Gastrocnemius medialis (tissue), 4 donors: ENCODE results near the gene CWF19L2. TPM values are rescaled to one million over a fixed set of nuclear protein-coding genes. Genes with fewer than 3 reads are reported as not detected.
"Not testable (repeated sequence)": the region's sequence is repeated elsewhere in the genome, so short reads cannot be mapped to it uniquely, and the experiment has no call there.

Experiments
- ATAC-seq, 2 donors: fragments of 150-250 bp; one replicate each; pipeline ENCODE4 v1.9.1; 2016
- DNase-seq, 2 donors: peaks; one replicate each; pipeline ENCODE4 v3.0.0-alpha.2; 2019
- H3K27ac ChIP-seq, 4 donors: fragments of 200-600 bp; sonication (generic); 1 replicate in 1 of 4; 2 replicates in 3 of 4; pipeline ENCODE4 v1.5.1; 2016 to 2018; ENCODE audit warnings: mild to moderate bottlenecking in 2 of 4, moderate library complexity in 1 of 4
- H3K27me3 ChIP-seq, 3 donors: fragments of 200-600 bp; sonication (generic) in 2 of 3; 1 replicate in 1 of 3; 2 replicates in 2 of 3; pipeline versions ENCODE4 v1.5.1 to v1.6.0; 2016 to 2019; ENCODE audit warnings: mild to moderate bottlenecking in 1 of 3, moderate library complexity in 1 of 3
- H3K36me3 ChIP-seq, 2 donors: fragments of 200-600 bp; sonication (generic) in 1 of 2; one replicate each; pipeline ENCODE4 v1.5.1; 2017 to 2018
- H3K4me1 ChIP-seq, 2 donors: fragments of 200-600 bp; sonication (generic) in 1 of 2; one replicate each; pipeline ENCODE4 v1.5.1; 2016 to 2017; ENCODE audit warnings: mild to moderate bottlenecking in 2 of 2
- H3K4me3 ChIP-seq, 4 donors: fragments of 200-600 bp; sonication (generic) in 3 of 4; 1 replicate in 1 of 4; 2 replicates in 3 of 4; pipeline ENCODE4 v1.5.1; 2016 to 2019; ENCODE audit warnings: mild to moderate bottlenecking in 2 of 4
- H3K9me3 ChIP-seq, 3 donors: fragments of 200-600 bp; sonication (generic) in 2 of 3; 1 replicate in 1 of 3; 2 replicates in 2 of 3; pipeline ENCODE4 v1.5.1; 2016 to 2019
- POLR2A ChIP-seq, 2 donors: fragments of 450-650 bp; IDR thresholded peaks; one replicate each; pipeline ENCODE4 v1.6.1; 2017; ENCODE audit warnings: antibody characterized with exemption in 2 of 2, mild to moderate bottlenecking in 2 of 2, moderate library complexity in 2 of 2
- in situ Hi-C, 4 donors: fragments of 200-750 bp; cut with MboI; loops; one replicate each; pipeline versions ENCODE4 v1.15.0 to v1.8.0; 2017; ENCODE audit warnings: low sequenced_read_pairs in 4 of 4
- intact Hi-C: fragments of 100-400 bp; cut with DNase I; formaldehyde crosslinking; loops from one replicate; pipeline ENCODE4 v1.15.1; 2023; ENCODE audit warnings: low total_unique reads
- total RNA-seq, 4 donors: library from RNA; depleted of rRNA; stranded (reverse); fragments of >200 nt; gene quantifications; one replicate each; pipeline versions ENCODE4 v1.1.0 to v1.2.3, GENCODE V29; 2016
- TF ChIP-seq, protein P1 (sequence below), 5 experiments: fragments of 450-650 bp in 3 of 5; fragments of 200-600 bp in 2 of 5; sonication (generic) in 2 of 5; IDR thresholded peaks in 4 of 5; conservative IDR thresholded peaks in 1 of 5; 1 replicate in 4 of 5; 2 replicates in 1 of 5; pipeline ENCODE4 v1.5.1; 2016 to 2019; ENCODE audit warnings: antibody characterized with exemption in 5 of 5, mild to moderate bottlenecking in 3 of 5, moderate library complexity in 3 of 5

The CWF19L2 gene
- total RNA-seq, 4 donors from 2014 or later, result 6.5 to 17.4 (median 9.8) TPM

DNA sequence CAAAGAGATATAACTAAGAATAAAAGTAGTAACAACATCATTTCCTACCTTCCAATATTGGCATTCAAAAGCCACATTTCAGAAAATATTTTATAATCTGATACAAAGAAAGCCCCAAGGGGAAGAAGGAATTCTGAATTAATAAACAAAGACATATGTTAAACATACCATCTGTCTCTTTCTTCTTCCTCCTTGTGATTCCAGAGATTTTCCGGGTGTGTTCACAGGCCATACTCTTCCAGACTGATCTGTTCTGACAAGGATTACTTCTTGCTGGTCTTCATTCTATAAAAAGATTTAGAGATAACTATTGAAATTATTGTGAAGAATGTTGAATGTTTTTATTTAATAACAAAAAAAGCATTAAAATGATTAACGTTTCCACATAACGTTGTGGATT lies 65.0 kb downstream of the CWF19L2 start:
- DNase-seq (no peak), ATAC-seq (no peak)
- no peaks in the 10 kb centered on the region for H3K27me3 ChIP-seq
- intact Hi-C loops (no loop called here), in situ Hi-C loops (no loop called here)
- TF ChIP-seq POLR2A (IDR thresholded peaks at IDR 0.05), result no peak
- TF ChIP-seq, protein P1, sequence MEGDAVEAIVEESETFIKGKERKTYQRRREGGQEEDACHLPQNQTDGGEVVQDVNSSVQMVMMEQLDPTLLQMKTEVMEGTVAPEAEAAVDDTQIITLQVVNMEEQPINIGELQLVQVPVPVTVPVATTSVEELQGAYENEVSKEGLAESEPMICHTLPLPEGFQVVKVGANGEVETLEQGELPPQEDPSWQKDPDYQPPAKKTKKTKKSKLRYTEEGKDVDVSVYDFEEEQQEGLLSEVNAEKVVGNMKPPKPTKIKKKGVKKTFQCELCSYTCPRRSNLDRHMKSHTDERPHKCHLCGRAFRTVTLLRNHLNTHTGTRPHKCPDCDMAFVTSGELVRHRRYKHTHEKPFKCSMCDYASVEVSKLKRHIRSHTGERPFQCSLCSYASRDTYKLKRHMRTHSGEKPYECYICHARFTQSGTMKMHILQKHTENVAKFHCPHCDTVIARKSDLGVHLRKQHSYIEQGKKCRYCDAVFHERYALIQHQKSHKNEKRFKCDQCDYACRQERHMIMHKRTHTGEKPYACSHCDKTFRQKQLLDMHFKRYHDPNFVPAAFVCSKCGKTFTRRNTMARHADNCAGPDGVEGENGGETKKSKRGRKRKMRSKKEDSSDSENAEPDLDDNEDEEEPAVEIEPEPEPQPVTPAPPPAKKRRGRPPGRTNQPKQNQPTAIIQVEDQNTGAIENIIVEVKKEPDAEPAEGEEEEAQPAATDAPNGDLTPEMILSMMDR (IDR thresholded peaks at IDR 0.05 in 4 of 5, conservative IDR thresholded peaks at IDR 0.05 in 1 of 5), result no peak
- H3K9me3 ChIP-seq, result no peaks in the 10 kb centered on the region
- H3K36me3 ChIP-seq, result peaks cover 0 to 36% of the 10 kb centered on the region in 2 donors
- no peaks in the 10 kb centered on the region for H3K4me1 ChIP-seq
- no peak overlapping the region for H3K27ac ChIP-seq
- H3K4me3 ChIP-seq, result no peak overlapping the region

DNA sequence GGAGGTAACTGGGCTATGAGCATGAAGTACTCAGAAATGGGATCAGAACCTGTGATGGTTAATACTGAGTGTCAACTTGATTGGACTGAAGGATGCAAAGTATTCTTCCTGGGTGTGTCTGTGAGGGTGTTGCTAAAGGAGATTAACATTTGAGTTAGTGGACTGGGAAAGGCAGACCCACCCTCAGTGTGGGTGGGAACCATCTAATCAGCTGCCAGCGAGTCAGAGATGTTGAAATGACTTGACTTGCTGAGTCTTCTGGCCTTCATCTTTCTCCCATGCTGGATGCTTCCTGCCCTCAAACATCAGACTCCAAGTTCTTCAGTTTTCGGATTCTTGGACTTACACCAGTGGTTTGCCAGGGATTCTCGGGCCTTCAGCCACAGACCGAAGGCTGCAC lies 66.9 kb downstream of the CWF19L2 start:
- in situ Hi-C loops, intact Hi-C loops, H3K9me3 ChIP-seq, ATAC-seq, H3K4me1 ChIP-seq, H3K4me3 ChIP-seq, H3K27ac ChIP-seq, H3K27me3 ChIP-seq, DNase-seq: not testable (repeated sequence)
- H3K36me3 ChIP-seq, result peaks cover 0 to 36% of the 10 kb centered on the region in 2 donors

DNA sequence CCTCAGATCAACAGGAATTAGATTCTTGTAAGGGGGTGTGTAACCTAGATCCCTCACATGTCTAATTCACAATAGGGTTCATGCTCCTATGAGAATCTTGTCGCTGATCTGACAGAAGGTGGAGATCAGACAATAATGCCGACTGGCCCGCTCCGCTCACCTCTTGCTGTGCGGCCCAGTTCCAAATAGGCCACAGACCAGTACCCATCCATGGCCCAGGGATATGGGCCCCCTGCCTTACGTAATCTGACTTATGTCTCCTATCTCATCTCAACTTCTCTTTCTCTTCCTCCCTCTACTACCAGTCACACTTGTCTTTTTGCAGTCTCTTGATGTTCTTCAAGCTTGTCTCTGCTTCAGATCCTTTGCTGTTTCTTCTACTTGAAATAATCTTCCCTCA lies 70.0 kb downstream of the CWF19L2 start:
- TF ChIP-seq, protein P1 (IDR thresholded peaks at IDR 0.05 in 4 of 5, conservative IDR thresholded peaks at IDR 0.05 in 1 of 5), result no peak
- no peak for TF ChIP-seq POLR2A (IDR thresholded peaks at IDR 0.05)
- intact Hi-C loops, result no loop called here
- Histone ChIP-seq H3K9me3 (no peaks in the 10 kb centered on the region), H3K4me3 (no peak overlapping the region), H3K27me3 (no peaks in the 10 kb centered on the region), H3K27ac (no peak overlapping the region), H3K4me1 (no peaks in the 10 kb centered on the region), H3K36me3 (peaks cover 0 to 36% of the 10 kb centered on the region in 2 donors)
- DNase-seq, result no peak
- in situ Hi-C loops, result no loop called here
- no peak for ATAC-seq

DNA sequence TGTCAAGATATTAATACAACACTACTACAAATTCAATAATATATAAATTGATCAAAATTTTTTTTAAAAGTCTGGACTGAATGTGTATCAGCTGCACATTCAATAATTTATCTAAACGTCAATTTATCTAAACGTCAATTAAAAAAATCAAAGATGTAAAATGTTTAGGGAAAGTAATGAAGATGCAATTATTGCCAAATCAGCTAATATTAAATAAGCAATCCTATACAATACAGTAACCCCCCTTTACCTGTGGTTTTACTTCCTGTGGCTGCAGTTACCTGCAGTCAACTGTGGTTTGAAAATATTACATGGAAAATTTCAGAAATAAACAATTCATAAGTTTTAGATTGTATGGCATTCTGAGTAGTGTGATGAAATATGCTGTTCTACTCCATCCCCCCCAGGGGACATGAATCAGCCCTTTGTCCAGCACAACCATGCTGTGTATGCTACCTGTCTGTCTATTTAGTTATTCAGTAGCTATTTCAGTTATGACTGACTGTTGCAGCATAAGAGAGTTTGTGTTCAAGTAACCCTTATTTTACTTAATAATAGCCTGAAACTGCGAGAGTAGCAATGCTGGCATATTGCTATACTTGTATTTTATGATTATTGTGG lies 72.2 kb downstream of the CWF19L2 start:
- H3K9me3 ChIP-seq, result no peaks in the 10 kb centered on the region
- H3K27ac ChIP-seq, result no peak overlapping the region
- no peak for ATAC-seq
- in situ Hi-C loops, result no loop called here
- intact Hi-C loops, result no loop called here
- H3K4me1 ChIP-seq, result no peaks in the 10 kb centered on the region
- peaks cover 0 to 15% of the 10 kb centered on the region in 2 donors for H3K36me3 ChIP-seq
- DNase-seq, result no peak
- H3K4me3 ChIP-seq, result no peak overlapping the region
- H3K27me3 ChIP-seq, result no peaks in the 10 kb centered on the region
- TF ChIP-seq POLR2A (IDR thresholded peaks at IDR 0.05), result no peak
- TF ChIP-seq, protein P1 (IDR thresholded peaks at IDR 0.05 in 4 of 5, conservative IDR thresholded peaks at IDR 0.05 in 1 of 5), result no peak

DNA sequence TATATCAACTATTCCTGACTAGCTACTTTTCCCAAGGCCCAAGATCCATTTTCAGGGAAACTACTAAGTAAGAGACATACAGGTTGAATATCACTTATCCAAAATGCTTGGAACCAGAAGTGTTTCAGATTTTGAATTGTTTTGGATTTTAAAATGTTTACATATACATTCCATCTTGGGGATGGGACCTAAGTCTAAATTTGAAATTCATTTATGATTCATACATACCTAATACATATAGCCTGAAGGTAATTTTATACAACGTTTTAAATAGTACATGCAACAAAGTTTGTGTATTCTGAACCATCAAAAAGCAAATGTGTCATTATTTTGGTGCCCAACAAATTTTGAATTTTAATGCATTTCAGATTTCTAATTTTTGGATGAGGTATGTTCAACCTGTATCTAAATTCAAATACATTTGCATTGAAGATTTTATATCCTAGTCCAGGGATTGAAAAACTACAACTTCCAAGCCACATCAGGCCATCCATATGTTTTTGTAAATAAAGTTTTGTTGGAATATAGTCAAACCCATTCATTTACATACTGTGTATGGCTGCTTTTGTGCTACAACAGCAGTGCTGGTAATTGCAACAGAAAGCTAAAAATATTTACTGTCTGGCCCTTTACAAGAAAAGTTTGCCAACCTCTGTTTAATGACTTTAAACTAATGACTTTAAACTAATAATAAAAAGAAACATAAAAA lies 73.3 kb downstream of the CWF19L2 start:
- DNase-seq, result no peak
- H3K27ac ChIP-seq, result no peak overlapping the region
- no peaks in the 10 kb centered on the region for H3K27me3 ChIP-seq
- H3K4me1 ChIP-seq, result no peaks in the 10 kb centered on the region
- in situ Hi-C loops, result no loop called here
- no peak for ATAC-seq
- peaks cover 0 to 3% of the 10 kb centered on the region in 2 donors for H3K36me3 ChIP-seq
- H3K9me3 ChIP-seq, result no peaks in the 10 kb centered on the region
- intact Hi-C loops, result loop anchor here (5.0 kb wide), 1 partner anchor 48 kb away; no protein-coding TSS in a partner anchor
- no peak for TF ChIP-seq POLR2A (IDR thresholded peaks at IDR 0.05)
- TF ChIP-seq, protein P1 (IDR thresholded peaks at IDR 0.05 in 4 of 5, conservative IDR thresholded peaks at IDR 0.05 in 1 of 5), result no peak
- no peak overlapping the region for H3K4me3 ChIP-seq
